GM12878 (cell line): Measurements from ENCODE around the gene XAGE2. TPM values are rescaled to one million over a fixed set of nuclear protein-coding genes. Genes with fewer than 3 reads are reported as not detected.

Source experiments
- BCL11A ChIP-seq: IDR thresholded peaks from 2 replicates; pipeline ENCODE4 v1.6.1; 2011; ENCODE audit warnings: low read depth, low read length
- HDAC6 ChIP-seq: fragments of 200-600 bp; sonication (generic); IDR thresholded peaks from one replicate; pipeline ENCODE4 v1.8.0; 2017; ENCODE audit warnings: antibody characterized with exemption; ENCODE audit not compliant: unreplicated experiment
- MYC ChIP-seq: IDR thresholded peaks from 2 replicates; pipeline ENCODE4 v1.6.1; 2011; ENCODE audit warnings: mild to moderate bottlenecking, low read length, moderate library complexity, inconsistent platforms; ENCODE audit not compliant: insufficient read depth, insufficient replicate concordance, insufficient read length, severe bottlenecking
- RAD51 ChIP-seq: fragments of 450-650 bp; IDR thresholded peaks from 2 replicates; pipeline ENCODE4 v1.6.1; 2016; ENCODE audit warnings: moderate library complexity, mild to moderate bottlenecking, inconsistent platforms
- SIX5 ChIP-seq: IDR thresholded peaks from 2 replicates; pipeline ENCODE4 v1.6.1; 2011; ENCODE audit warnings: mild to moderate bottlenecking, low read depth, low read length, moderate library complexity; ENCODE audit not compliant: severe bottlenecking
- ZBTB40 ChIP-seq: fragments of 450-650 bp; IDR thresholded peaks from 2 replicates; pipeline ENCODE4 v1.6.1; 2016; ENCODE audit warnings: mild to moderate bottlenecking, moderate library complexity, borderline replicate concordance
- polyA plus RNA-seq, 11 experiments: library from polyadenylated mRNA; depleted of rRNA in 4 of 11; unstranded in 6 of 11; stranded (reverse) in 5 of 11; fragments of >200 nt; fragmentation: Nextera tagmentation in 4 of 11; fragmentation: Illumina TruSeq in 1 of 11; extraction: Ambion mirVana in 4 of 11; extraction: Trizol in 1 of 11; gene quantifications; 1 replicate in 1 of 11; 2 replicates in 10 of 11; pipeline versions ENCODE4 v1.2.1 to v1.2.3, GENCODE V29; 2011 to 2016; ENCODE audit warnings: inconsistent platforms in 2 of 11, missing spikeins in 2 of 11, low read depth in 1 of 11
- total RNA-seq, 4 experiments: library from RNA; depleted of rRNA in 3 of 4; stranded (reverse); fragments of >200 nt in 3 of 4; fragmentation: Illumina TruSeq in 1 of 4; extraction: Trizol in 1 of 4; gene quantifications; 2 replicates each; pipeline versions ENCODE4 v1.2.1 to v1.2.3, GENCODE V29; 2013 to 2021
- TF ChIP-seq, protein P1 (sequence below): fragments of 450-650 bp; IDR thresholded peaks from 2 replicates; pipeline ENCODE4 v1.6.1; 2017; ENCODE audit warnings: mild to moderate bottlenecking, moderate library complexity
- TF ChIP-seq, protein P2 (sequence below): fragments of 450-650 bp; IDR thresholded peaks from 2 replicates; pipeline ENCODE4 v1.6.1; 2016; ENCODE audit warnings: mild to moderate bottlenecking

XAGE2 gene
- total and polyA plus RNA-seq, 10 of the 15 experiments (the other 5 are each of a cell fraction or from before 2014, with no cell fraction given) = not detected

DNA sequence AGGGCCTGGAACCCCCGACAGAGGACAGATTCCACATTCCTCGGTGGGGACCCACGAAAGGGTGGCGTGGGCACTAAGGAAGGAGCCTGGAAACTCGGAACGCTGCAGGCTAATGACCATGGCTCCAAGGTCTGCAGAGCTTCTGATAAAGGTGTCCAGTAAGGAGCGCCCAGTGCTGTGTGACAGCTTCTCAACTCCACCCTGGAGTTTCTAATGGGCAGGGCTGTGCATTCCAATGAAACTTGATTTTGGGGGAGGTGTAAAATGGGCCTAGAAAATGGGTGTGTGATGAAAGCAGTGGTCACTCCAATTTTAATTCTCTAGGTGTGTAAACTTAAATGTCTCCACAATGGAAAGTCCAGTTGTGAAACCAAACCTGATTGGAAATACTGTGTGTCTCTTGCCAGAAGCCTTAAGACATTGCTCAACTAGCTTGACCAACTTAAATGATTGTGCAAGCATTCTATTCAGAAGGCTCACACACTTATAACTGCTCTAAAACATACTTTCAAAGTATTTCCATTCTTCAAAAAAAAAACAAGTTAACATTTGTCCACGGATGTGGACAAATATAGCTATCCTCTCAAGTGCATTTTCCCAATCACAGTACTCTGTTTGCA is 52.1 kb downstream of the XAGE2 start (continued):
- TF ChIP-seq MYC (no peak), ZBTB40 (no peak), BCL11A (no peak), HDAC6 (no peak), RAD51 (no peak), SIX5 (no peak)
- TF ChIP-seq, protein P1, sequence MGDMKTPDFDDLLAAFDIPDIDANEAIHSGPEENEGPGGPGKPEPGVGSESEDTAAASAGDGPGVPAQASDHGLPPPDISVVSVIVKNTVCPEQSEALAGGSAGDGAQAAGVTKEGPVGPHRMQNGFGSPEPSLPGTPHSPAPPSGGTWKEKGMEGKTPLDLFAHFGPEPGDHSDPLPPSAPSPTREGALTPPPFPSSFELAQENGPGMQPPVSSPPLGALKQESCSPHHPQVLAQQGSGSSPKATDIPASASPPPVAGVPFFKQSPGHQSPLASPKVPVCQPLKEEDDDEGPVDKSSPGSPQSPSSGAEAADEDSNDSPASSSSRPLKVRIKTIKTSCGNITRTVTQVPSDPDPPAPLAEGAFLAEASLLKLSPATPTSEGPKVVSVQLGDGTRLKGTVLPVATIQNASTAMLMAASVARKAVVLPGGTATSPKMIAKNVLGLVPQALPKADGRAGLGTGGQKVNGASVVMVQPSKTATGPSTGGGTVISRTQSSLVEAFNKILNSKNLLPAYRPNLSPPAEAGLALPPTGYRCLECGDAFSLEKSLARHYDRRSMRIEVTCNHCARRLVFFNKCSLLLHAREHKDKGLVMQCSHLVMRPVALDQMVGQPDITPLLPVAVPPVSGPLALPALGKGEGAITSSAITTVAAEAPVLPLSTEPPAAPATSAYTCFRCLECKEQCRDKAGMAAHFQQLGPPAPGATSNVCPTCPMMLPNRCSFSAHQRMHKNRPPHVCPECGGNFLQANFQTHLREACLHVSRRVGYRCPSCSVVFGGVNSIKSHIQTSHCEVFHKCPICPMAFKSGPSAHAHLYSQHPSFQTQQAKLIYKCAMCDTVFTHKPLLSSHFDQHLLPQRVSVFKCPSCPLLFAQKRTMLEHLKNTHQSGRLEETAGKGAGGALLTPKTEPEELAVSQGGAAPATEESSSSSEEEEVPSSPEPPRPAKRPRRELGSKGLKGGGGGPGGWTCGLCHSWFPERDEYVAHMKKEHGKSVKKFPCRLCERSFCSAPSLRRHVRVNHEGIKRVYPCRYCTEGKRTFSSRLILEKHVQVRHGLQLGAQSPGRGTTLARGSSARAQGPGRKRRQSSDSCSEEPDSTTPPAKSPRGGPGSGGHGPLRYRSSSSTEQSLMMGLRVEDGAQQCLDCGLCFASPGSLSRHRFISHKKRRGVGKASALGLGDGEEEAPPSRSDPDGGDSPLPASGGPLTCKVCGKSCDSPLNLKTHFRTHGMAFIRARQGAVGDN = no peak
- TF ChIP-seq, protein P2, sequence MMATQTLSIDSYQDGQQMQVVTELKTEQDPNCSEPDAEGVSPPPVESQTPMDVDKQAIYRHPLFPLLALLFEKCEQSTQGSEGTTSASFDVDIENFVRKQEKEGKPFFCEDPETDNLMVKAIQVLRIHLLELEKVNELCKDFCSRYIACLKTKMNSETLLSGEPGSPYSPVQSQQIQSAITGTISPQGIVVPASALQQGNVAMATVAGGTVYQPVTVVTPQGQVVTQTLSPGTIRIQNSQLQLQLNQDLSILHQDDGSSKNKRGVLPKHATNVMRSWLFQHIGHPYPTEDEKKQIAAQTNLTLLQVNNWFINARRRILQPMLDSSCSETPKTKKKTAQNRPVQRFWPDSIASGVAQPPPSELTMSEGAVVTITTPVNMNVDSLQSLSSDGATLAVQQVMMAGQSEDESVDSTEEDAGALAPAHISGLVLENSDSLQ = no peak
